Activated CD4-positive, CD25-positive, alpha-beta regulatory T cell (primary cell): ENCODE results near the gene GBF1.

ENCODE experiments used
- DNase-seq, 4 experiments: peaks; one replicate each; lab custom pipeline; 2025; lab: John Stamatoyannopoulos, UW

Gene GBF1

DNA sequence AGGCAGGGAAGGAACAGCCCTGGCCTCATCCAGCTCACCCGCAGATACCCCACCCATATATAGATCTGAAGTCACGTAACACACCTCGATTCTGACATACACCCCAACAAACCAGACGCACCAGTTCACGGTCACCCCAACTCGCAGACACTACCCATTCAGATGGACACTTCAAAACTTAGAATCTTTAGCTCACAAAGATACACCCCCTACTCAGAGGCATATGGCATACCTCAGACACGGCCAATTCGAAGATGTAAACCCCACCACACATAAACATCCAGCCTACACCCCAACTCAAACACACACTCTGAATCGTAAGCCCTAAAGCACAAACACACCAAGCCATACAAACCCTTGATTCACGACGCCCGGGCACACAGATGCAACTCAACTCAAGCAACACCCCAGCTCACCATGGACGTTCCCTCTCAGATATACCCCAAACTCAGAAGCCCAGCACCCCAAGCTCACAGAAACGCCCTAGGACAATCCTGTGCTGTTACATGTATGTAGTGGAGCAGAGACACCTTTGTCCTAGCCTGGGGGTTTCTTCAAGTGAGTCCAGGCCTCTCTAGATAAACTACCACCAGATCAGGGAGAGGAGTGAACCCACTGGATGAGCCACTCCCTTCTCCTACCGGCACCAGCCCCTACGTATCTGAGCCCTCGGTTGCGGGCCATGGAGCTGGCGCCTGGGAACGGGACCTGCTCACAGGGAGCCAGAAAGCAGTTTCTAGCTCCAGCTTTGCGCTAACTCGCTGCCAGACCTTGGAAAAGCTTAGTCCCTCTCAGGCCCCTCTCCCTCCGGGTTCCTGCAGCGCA, 164.5 kb downstream of the GBF1 start:
- DNase-seq = no peak

DNA sequence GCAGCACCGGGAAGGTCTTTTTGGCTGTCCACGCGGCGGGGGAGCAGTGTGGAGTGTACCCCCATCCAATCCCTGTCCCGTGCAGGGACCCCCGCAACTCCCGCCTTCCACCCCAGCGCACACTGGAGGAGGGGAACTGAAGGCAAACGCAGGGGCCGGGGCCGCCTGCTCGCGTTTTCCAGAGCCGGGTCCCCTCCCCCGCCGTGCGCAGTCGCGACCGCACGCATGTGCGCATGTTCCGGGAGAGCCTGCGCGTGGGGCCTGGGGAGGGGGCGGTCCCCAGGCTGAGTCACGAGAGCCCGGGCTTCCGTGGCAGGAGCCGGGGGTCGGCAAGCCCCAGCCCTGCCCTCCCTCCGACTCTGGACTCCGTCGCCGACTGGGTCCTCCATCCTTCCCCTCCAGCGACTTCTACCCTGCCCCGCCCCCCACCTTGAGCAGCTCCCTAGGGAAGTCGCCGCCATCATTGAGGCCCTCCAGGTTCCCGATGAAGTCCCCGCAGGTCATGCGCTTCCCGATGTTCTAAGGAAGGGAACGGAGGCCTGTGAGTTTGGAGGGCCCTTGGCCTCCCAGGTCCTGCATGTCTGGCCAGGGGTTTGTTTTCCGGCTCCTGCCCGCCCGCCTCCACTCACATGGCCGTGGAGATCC, 165.2 kb downstream of the GBF1 start:
- DNase-seq = no peak

DNA sequence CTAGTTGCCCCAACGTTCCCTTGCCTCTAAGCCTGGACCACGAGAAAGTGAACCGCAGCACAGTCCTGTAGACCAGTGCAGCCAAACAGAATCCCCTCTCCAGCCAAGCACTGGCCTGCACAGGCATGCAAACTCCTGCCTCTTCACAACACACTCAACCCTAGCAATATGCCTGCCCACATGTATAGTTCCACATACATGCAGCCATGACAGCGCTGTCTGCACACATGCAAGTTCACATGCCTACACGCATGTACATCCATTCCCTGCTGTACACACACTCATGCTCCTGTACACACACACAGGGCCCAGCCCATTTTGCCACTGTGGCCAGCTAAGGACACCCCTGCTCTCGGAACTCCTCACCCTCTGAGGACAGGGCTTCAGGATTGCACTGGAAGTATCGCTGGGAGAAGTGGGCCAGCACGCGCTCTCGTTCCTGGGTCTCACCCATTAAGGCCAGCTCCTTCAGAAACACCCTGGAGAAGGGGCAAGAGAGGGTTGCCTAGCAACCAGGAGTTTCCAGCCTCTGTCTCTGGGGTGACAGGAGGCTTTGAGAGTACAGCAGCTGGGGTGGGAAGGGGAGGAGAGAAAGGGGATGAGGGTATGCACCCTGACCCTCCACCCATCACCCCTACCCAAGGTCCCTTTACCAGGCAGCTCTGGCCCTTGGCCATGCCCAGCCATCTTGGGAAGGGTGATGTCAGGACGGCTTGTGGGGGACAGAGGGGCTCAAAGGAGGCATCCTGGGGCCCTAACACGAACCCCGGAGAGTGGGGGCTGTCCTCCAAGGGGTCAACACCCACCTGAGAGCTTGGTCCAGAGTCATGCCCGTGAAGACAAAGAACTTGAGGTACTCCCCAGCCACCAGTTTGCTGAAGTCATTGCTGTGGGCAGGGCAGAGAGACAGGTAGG, 166.3 kb downstream of the GBF1 start:
- DNase-seq = no peak

DNA sequence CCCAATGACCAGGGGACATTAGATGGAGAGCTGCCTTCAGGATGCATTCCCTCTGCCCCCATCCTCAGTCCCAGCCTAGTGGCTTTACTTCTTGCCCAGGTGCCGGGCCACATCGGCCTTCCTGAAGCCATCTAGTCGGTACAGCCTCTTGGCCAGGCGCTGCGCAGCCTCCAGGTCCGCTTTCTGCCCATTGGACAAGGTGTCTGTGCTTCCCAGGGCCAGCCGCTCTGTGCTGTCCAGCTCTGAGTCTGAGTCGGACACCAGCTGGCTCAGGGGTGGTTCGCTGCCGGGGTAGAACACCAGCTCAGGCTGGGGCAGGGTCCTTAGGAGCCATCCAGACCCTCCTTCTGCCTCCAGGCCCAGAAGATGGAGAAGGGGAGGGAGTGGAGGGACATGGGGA, 167.0 kb downstream of the GBF1 start:
- DNase-seq = no peak

DNA sequence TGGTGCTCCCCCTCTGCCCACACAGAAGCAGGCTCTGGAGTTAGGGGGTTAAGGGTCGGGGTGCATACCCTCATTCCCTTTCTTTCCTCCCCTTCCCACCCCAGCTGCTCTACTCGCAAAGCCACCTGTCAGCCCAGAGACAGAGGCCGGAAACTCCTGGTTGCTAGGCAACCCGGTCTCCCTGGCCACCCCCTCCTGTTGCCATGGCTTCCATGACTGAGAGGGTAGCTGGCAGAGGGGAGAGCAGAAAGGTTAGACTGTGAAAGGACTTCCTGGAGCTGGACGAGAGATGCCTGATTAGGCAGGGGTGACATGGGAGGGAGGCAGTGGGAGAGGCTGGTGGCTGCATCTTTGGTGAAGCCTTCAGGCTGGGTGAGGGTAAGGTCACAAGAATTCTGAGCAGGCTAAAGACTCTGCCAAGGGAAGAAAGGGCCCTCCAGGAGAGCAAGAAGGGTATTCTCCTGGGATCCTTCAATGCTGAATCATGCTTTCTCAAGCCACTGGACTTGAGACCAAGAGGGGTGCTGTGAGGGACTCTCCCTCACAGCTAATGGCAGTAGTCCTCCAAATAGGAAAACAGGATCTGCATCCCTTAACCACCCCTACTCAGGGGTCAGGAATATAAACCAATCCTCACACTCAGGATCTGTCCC, 167.8 kb downstream of the GBF1 start:
- DNase-seq = no peak

DNA sequence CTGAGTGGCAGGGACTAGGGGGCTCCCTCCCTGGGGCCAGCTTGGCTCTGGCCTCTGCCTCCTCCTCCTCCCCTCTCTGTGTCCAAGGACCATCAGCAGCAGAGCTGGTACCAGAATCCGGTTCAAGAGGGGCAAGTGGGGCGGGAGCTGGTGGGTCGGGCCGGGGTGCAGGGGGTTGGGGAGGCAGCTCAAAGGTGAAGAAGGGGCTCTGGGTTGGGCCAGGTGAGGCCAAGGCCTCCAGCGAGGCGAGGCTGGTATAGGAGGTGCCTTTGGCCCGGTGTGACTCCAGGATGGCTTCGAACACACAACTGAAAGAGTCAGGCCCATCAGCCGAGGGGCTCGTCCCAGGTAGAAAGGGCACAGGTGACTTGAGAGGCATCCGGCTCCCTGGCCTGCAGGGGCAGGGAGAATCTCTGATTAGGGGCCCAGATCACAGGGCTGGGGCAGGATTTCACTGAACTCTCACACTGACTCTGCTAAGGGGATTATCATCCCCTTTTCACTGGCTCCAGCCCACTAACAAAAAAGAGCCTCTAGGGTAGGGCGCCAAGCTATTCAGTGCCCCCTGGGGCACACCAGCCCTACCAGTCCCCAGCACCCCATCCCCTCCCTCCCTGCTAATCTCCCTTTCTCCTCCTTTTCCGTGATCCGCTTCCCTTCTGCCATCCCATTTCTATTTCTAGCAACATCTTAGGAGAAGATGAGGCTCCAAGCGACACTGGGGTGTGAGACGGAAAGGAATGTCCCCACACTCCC, 168.7 kb downstream of the GBF1 start:
- DNase-seq = no peak

DNA sequence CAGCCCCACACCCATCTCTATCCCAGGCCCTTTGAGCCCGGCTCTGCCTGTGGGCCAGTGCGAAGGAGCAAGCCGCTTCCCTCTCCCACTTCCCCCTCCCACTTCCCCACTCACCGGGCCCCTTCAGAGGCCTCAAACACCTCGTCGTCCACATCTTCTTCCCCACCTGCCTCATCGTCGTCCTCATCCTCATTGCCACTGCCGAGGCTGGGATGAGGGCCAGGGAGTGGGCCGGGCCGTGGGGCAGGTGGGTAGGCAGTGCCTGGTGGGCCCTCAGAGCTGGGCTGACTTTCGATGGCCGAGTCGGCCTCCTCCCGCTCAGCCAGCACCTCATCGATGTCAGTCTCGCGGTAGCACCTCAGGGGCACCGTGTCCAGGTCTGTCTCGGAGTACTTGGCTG, 169.4 kb downstream of the GBF1 start:
- DNase-seq = no peak

DNA sequence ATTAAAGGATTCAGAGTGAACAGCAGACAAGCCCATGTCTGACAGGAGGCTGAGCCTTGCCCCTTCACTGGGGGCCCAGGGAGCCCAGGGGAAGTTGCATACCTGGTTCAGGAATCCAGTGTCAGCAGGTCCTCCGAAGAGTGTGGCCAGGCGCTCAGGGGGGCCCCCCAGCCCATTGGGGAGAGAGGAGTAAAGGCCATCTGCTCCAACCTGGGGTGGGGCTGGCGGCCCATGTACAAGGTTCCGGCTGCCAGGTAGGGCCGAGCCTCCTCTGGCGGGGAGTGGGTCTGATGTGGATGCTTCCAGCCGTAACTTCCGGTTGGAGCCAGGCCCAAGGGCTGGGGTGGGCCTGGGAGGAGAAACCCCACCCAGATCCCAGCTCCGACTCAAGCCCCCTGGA, 171.0 kb downstream of the GBF1 start:
- no peak for DNase-seq

DNA sequence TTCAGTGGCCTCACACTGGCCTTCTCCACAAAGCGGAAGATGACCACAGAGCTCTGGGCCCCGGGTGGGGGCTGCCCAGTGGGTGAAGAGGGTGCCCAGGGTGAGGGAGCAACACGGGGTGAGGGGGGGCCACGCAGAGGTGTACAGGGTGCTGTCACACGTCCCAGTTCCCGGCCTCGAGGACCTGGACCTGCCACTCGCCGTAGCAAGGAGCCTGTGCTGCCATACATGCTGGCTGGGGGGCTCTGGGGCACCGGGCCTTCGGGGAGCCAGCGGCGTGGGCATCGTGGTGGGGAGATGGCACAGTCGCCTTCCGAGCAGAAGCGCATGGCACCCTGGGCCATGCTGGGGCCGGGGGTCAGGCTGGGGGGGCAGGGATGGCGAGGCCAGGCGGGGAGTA, 171.4 kb downstream of the GBF1 start:
- no peak for DNase-seq

DNA sequence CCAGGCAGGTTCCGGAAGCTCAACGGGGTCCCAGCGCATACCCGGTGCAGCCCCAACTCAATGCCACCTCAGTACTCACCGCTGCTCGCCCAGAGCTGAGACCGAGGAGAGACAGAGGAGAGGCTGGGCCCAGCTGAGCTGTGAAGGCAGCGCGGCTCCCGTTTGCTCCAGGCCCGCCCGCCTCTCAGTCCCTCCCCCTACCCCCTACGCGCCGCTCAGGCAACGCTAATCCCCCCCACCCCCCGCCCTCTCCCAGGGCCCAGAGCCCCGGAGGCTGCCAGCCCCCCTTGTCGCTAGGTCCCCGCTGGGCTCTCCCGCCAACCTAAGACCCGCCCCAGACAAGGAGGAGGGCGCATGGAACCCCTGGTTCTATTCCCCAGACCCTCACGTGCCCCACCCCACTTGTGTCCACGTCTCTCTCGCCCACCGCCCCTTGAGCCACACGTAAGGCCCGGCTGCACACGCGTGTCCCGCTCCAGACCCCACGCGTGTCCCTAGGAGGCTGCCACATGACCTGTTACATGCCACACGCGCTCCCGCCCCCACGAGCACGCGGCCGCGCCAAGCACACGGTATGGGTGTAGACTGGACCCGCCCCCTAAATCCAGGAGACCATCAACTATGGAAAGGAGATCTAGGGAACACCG, 173.4 kb downstream of the GBF1 start, which contains the start of gene PSD:
TSS of gene PSD (minus strand) at position 164 of the 647 bp plus-strand sequence. CDS start 1,747 bp downstream, outside the sequence.
- DNase-seq = no peak

DNA sequence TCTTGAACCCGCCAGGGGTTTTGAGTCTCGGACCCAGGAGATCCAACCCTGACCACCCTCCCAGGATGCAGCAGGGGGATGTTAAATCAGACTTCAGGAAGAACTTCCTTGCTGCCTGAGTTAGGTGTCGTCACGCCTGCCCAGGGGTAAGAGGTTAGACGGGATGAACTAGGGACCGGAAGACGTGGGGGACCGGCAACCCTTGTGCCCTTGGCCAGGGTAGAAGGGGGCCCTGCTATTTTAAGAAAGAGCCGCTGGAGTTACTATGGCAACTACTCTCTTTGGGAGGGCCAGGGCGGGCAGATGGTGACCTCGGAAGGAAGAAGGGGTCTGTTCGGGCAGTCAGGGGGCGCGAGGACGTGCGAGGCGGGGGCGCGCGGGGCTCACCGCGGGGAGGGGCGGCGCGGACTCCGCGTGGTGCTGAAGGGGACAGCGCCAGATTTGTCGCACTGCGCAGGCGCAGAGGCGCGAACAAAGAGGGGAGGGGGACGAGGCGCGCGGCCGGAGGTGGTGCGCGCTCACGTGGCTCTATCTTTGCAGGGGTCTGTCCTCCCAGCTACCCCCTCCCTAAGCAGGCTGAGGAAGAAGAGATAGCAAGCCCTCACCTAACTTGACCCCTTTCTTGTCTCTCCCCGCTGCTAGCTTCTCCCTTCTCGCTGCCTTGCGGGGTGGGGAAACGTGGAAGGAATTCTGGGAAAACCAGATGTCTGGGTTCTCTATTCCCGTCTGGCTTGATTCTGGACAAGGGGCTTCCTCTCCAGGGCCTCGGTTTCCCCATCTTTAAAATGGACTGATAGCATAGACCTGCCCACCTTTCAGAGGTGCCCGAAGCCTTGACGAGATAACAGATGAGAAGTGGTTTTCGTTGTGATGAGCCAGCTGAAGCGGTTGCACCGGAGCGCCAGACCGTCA, 174.2 kb downstream of the GBF1 start:
- DNase-seq = peak; percentile 34 to 50 (median 38)

DNA sequence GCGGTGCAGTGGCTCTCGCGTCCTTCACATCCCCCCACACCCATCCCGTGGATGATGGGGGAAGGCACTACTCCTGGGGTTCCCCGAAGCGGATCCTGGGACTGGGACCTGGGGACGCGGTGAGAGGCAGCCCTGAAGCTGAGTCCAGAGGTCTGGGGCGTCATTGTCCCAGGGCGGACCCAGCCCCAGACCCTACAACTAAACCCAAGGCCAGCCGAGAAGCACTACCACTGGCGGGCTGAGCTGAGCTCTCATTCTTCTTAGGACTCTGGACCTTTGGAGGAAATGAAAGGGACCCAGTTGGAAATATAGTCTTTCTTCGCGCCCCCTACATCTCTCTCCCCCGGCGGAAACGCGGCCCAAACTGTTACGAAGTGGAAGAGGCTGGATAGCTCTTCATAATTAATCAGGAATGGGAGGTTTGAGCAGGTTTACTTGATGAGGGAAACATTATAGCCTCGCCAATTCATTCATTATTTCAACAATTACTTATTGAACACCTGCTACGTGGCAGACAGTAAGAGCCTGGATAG, 174.9 kb downstream of the GBF1 start:
- no peak for DNase-seq

DNA sequence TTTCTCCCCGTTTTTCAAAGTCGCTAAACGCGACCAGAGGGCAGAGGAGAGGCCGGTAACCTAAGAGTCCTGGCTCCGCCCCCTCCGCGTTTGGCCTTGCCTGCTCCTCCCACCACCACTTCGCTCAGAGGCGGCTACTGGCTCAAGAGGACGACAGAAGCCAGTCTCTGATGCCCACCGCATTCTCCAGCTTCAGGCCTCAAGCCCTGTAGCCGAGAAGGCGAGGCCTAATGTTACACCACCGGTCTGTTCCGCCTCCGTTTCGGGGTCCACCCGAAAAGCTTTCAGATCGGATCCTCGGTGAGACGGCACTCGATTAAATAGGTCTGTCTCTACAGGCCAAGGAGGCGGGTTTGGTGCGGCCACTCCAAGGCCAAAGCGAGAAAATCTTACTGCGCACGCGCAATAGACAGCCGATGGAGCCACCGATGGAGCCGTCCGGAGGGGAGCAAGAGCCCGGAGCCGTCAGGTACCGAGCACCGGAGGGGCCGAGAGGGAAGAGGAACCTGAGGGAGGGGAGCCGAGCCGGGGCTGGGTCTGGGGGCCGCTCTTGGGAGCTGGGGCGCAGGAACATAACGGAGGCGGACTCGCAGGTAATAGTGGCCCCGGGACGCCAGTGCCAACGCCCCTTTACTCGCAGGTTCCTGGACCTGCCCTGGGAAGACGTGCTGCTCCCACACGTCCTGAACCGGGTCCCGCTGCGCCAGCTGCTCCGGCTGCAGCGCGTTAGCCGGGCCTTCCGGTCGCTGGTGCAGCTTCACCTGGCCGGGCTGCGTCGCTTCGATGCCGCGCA, 175.6 kb downstream of the GBF1 start, which contains the start of gene FBXL15:
TSS of gene FBXL15 (plus strand) at position 123 of the 793 bp plus-strand sequence. CDS start at position 417, 294 bp downstream.
- DNase-seq = peak; percentile 84 to 94 (median 88)

DNA sequence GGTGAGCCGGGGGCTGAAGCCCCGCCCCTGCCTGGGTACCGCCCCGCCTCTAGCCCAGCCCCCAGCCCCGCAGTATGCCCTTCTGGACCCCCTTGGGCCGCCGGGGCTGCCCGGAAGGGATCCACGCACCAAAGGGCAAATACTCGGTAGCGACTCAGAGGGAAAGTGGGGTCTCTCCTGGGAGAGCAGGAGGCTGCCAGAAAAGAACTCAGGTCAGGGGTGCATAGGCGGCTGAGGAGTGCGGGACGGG, 176.1 kb downstream of the GBF1 start:
- no peak for DNase-seq

DNA sequence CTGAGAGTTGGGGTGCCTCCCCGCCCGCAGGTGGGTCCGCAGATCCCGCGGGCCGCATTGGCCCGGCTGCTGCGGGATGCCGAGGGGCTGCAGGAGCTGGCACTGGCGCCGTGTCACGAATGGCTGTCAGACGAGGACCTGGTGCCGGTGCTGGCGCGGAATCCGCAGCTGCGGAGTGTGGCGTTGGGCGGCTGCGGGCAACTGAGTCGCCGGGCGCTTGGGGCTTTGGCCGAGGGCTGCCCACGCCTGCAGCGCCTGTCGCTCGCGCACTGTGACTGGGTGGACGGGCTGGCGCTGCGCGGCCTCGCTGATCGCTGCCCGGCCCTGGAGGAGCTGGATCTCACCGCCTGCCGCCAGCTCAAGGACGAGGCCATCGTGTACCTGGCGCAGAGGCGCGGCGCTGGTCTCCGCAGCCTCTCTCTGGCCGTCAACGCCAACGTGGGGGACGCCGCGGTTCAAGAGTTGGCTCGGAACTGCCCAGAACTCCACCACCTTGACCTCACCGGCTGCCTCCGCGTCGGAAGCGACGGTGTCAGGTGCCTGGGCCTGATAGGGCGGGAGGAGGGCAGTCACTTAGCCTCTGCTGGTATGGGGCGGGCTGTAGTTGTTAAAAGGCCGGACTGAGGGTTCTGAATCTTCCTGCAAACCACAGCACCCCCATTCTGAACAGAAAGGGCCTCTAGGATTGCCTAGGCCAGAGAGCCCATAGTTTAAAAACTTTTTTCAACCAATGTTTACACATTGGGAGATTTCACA, 176.6 kb downstream of the GBF1 start:
- no peak for DNase-seq

DNA sequence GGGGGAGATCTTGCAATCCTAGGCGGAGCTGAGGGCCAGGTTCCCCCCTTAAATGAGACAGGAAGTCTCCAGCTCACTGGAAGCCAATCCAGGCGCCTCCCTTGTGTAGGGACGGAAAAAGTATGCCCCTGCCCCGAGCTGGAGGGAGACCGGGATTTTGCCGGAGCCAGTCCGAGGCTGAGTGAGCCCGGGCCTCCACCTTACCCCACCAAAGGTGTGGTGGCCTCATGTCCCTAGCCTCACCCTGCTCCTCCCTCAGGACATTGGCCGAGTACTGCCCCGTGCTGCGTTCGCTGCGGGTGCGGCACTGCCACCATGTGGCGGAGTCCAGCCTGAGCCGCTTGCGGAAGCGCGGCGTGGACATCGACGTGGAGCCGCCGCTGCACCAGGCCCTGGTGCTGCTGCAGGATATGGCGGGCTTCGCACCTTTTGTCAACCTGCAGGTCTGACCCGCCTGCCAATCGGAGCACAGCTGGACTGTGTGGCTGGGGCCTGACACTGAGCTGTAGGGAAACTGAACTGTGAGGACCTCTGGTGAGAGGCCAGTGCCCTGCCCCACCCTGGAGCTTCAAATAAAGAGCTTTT, 177.3 kb downstream of the GBF1 start:
- DNase-seq = peak in 1 of 4 experiments; percentile 23

DNA sequence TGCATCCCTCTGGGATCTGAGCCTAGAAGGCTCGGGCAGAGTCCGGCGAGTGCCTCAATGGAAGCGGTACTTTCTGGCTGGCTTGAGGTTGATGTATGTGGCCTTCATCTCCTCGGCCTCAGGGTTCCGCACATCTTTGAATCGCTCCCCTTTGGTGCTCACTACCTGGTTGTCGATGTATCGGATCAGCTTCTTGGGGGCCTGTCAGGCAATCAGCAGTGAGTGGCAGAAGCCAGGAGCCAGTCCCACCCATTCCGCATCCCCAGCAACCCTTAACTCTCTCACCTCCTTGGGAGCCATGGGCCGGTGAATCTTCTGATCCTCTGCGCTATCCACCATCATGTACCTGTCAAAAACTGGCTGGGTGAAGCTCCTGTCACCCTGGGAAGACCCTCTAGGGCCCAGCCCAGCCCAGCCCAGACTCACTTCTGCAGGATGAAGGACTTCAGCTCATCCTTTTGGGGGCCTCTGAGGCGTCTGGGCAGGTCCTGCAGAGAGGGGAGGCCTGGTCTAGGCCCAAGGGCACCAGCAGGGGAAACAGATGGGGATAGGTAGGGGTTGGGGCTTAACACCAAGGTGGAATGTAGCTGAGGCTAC, 178.1 kb downstream of the GBF1 start:
- no peak for DNase-seq
